HG03457 (cell line): ENCODE results near the gene CRYBB2.
"Not testable (repeated sequence)": the region's sequence is repeated elsewhere in the genome, so short reads cannot be mapped to it uniquely, and the experiment has no call there.

Source experiments
- ATAC-seq: cut with Tn5 transposase; IDR thresholded peaks from one replicate; pipeline ENCODE4 v1.9.1; 2021; ENCODE audit warnings: moderate number of reproducible peaks; ENCODE audit not compliant: unreplicated experiment

Gene CRYBB2

GRCh38 chr22:25232301-25232700 is 12.9 kb downstream of the CRYBB2 start:
- ATAC-seq: no peak

- not testable (repeated sequence) for ATAC-seq
Observed at GRCh38 chr22:25233706-25234105, 14.3 kb downstream of the CRYBB2 start.

GRCh38 chr22:25235547-25236290 is 16.3 kb downstream of the CRYBB2 start:
- no peak for ATAC-seq

GRCh38 chr22:25236417-25236816 is 17.0 kb downstream of the CRYBB2 start:
- ATAC-seq: no peak

- ATAC-seq: no peak
Observed at GRCh38 chr22:25237503-25237902, 18.1 kb downstream of the CRYBB2 start.

GRCh38 chr22:25238058-25238457 is 18.6 kb downstream of the CRYBB2 start:
- not testable (repeated sequence) for ATAC-seq

GRCh38 chr22:25255169-25255568 is 35.7 kb downstream of the CRYBB2 start:
- ATAC-seq: not testable (repeated sequence)

GRCh38 chr22:25267567-25267966 is 48.1 kb downstream of the CRYBB2 start:
- not testable (repeated sequence) for ATAC-seq

GRCh38 chr22:25268902-25269301 is 49.5 kb downstream of the CRYBB2 start:
- ATAC-seq: not testable (repeated sequence)

GRCh38 chr22:25270061-25270460 is 50.6 kb downstream of the CRYBB2 start:
- not testable (repeated sequence) for ATAC-seq

GRCh38 chr22:25273231-25273630 is 53.8 kb downstream of the CRYBB2 start:
- not testable (repeated sequence) for ATAC-seq

GRCh38 chr22:25273928-25274327 is 54.5 kb downstream of the CRYBB2 start:
- not testable (repeated sequence) for ATAC-seq

- not testable (repeated sequence) for ATAC-seq
Observed at GRCh38 chr22:25280118-25280517, 60.7 kb downstream of the CRYBB2 start.
